Ureter (tissue), 1 donor: ENCODE measurements around the gene ABLIM2. TPM values are rescaled to one million over a fixed set of nuclear protein-coding genes. Genes with fewer than 3 reads are reported as not detected.

ENCODE experiments used
- DNase-seq: peaks from one replicate; pipeline ENCODE4 v3.0.0-alpha.2; 2020; ENCODE audit warnings: low spot score
- total RNA-seq: library from RNA; stranded (reverse); gene quantifications from one replicate; pipeline ENCODE4 v1.2.4, GENCODE V29; 2023
- donor health status: DM: yes; HTN: yes; CAD: no.

Gene ABLIM2
- total RNA-seq, 1 donor from 2014 or later: 8.5 TPM

DNA sequence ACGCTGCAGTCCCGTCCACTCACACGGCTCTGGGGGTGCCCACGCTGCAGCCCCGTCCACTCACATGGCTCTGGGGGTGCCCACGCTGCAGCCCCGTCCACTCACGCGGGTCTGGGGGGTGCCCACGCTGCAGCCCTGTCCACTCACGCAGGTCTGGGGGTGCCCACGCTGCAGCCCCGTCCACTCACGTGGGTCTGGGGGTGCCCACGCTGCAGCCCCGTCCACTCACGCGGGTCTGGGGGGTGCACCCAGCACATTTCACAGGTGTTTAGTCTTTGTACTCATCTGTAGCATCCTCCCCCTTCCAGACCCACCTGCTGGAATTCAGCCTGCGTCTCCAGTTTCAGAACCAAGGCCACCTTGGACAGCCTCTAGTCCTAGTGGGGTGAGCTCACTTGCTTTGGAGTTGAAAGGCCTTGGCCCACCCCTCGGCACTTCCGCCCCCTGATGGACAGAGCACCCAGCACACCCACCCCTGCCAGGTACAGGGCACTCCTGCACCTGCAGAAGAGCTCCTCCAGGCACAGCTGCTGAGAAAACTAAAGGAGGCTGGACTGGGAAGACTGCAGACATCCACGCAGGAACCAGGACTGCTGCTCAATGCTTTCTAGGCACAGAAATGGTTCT is 73.0 kb downstream of the ABLIM2 start:
- DNase-seq: no peak

- DNase-seq: no peak
These were observed 73.7 kb downstream of the ABLIM2 start for GRCh38 chr4:8084712-8085490.

DNA sequence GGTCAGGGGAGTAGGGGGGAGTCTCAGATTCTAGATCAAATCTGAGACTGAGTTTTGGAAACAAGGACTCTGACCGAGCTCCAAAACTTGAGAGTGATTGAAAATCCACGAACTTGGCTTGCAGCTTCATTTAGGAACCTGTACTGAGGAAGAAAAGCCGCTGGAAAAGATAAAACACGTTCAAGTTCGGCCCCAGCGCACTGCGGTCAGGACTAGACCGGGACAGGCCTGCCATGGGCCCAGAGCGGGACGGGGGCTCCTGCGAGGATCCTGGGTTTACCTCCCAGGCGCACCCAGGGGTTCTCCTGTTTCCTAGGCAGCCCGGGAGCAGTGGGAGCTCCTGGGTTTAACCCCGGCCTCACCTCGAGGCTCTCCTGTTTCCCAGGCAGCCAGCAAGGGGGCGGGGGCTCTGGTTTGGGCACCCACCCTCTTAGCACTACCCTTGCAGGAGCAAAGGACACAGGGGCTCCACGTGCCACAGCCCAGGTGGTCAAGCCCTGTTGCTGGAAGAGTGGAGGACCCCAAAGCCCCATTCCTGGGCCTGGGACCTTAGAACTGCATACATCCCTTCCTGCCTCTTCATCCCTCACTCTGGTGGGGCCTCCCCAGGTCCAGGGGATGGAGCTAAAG is 74.5 kb downstream of the ABLIM2 start:
- no peak for DNase-seq

DNA sequence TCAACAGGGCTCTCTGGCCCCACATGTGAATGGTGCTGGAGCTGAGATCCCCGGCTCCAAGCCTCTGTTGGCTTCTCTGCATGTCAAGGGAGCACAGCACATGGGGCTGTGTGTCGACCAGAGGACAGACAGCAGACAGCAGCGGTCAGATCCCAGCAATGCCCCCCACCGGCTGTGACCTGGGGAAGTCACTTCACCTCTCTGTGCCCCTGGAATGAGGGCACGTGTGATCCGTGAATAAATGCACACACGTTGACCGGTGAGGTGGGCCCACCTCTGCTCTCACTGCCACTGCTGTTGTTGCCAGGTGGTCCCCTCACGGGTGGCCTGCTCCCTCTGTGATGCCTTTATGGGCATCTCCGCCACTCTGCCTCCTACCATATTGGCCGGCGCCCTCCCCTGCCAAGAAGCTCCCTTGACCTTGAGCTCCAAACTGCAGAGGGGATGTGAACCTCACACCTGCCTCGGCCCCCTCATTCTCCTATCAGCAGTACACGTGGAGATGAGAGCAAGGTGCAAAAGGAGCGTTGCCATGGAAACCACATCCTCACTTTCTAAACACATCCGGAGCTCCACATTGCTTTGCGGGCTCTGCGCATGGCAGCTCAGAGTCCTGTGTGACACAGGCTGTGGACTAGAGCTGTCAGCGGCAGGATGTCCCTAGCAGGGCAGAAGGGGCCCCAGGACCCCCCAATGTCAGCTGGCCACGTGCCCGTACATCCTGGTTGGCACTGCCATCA is 75.4 kb downstream of the ABLIM2 start:
- no peak for DNase-seq

DNA sequence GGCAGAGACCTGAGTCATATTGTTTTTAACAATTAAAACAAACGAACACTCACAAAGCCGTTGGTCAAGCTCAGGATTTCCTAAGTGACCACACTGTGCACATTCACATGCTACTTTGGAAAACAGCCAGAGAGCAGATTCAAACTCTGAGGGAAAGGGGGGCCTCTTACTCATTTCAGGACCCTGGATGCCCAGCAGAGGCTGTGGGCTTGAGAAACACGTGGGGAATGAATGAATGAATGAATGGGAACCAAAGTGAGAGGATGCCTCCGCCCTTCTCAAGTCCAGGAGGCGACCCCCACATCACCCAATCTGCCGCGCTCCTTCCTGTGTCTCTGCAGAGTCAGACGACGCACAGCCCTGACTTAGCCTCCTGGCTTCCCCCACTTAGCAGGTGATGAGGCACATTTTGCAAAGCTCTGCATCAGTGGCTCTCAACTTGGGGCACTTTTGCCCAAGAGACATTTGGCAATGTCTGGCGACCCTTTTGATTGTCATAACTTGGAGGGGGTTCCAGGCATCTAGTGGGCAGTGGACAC is 76.0 kb downstream of the ABLIM2 start:
- no peak for DNase-seq

DNA sequence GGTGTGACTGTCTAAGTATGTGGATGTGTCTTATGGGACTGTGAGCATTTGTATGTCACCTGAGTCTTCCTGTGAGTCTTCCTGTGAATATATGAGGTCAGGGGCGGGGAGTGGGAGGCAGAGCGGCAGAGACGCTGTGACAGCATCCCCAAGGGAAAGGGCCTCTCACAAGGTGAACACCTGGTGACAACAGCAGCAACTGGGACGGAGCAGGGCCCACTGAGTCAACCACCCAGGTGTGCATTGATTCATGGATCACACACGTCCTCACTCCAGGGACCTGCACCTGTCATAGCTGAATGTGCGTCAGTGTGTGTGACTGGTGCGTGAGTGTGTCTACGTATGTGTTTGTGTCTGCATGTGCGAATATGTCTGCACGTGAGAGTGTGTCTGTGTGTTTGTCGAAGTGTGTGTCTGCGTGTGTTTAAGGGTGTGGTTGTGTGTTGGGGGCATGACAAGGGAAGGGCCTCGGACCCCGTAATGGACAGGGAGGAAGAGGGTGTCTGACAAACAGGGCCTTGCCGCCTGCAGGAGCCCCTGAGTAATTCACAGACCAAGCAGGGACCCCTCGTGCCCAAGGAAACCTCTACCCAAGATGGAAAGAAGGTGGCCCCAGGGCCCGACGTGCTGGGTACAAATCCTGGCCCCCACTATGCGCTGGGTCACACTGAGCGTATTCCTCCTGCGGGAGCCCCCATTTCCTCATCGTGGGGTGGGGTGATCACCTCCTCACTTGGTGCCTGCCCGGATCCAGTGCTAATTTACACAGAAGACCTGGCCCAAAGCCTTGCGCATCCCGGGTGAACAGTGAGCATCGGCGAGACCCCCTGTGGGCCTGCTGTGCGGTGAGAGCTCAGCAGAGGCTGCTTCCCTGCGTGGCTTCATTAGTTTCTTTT is 76.7 kb downstream of the ABLIM2 start:
- DNase-seq: no peak

DNA sequence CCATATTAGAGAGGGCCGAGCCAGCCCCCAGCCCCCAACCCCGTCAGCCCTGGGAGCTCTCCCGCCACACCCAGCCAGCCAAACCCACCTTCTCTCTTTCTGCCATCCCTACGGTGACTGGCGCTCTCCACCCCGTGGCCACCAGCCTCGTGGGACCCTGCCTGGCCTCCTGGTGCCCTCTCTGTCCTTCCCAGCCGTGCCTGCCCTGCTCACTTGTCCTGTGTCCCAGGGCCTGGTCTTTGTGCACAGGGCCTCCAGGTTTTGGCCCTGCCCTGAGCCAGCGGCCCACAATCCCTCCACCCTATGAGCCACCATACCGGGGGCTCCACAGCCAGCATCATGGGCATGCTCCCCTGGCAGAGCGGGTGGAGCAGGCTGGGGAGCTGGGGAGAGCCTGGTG is 77.4 kb downstream of the ABLIM2 start:
- DNase-seq: no peak

DNA sequence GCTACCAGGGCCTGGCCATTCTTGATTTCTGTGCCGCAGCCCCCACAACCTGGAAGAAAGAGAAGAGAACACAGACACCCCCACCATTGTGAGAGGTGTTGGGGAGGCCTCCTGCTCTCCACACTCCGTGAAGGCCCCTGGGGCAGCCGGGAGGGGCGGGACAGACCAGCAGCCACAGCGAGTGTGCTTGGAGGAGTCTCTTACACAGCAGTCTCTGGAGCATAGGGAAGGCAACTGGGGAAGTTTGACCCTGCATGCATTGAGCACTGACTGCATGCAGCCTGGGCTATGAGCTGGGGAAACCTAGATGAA is 77.9 kb downstream of the ABLIM2 start:
- no peak for DNase-seq

GRCh38 chr4:8079916-8080753 is 78.5 kb downstream of the ABLIM2 start:
- DNase-seq: no peak

DNA sequence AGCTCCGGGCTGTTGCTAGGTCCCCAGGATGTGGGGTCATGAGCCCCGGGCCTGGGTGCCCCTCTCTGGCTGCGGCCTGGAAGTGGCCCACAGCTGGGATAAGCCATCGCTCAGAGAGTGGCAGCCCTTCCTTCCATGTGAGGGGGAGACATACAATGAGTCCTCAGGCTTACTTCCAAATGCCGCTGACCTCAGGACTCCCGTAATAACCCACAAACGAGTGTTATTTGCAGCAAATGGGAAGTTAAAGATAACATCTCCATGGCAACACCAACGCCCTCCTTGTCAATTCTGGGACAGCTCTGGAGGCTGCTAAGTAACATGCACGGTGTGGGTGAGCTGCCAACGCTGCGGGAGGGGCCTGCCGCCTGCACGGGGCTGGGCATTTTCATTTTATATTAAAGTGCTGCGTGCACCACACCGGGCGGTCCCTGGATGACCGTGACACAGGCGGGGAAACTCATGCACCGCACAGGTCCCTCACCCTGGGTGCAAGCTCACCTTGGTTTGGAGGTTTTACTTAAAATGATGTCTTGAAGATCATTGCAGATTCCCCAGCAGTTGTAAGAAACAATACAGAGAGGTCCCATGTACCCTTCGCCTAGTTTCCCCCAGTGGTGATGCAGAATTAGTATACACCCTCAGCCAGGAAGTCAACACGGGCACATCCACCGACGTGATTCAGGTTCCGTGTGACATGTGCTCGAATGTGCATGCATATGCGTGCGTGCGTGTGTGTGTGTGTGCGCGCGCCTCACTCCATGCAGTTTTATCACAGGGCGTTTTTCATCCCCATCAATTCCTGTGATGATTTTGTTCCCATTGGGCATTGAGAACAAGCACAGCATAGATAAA is 79.4 kb downstream of the ABLIM2 start:
- DNase-seq: no peak

DNA sequence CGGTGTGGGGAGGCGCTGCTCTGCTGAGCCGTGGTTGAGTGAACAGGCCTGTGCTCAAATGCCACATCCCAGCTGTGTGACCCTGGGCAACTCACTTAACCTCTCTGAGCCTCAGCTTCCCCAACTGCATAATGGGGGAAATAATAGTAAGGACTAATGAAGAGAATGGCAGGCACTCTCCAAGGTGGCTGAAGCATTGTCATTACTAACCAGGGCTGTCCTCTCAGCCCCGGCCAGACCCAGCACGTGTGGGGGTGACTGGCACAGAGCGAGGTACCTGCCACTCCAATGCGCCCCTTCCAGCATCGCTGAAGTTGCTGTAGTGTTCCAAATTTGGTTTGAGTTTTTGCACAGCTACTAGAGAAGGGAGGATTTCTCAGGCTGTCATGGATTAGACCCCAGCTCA is 80.0 kb downstream of the ABLIM2 start:
- DNase-seq: no peak

- DNase-seq: no peak
These were observed 80.5 kb downstream of the ABLIM2 start for GRCh38 chr4:8078109-8078494.

DNA sequence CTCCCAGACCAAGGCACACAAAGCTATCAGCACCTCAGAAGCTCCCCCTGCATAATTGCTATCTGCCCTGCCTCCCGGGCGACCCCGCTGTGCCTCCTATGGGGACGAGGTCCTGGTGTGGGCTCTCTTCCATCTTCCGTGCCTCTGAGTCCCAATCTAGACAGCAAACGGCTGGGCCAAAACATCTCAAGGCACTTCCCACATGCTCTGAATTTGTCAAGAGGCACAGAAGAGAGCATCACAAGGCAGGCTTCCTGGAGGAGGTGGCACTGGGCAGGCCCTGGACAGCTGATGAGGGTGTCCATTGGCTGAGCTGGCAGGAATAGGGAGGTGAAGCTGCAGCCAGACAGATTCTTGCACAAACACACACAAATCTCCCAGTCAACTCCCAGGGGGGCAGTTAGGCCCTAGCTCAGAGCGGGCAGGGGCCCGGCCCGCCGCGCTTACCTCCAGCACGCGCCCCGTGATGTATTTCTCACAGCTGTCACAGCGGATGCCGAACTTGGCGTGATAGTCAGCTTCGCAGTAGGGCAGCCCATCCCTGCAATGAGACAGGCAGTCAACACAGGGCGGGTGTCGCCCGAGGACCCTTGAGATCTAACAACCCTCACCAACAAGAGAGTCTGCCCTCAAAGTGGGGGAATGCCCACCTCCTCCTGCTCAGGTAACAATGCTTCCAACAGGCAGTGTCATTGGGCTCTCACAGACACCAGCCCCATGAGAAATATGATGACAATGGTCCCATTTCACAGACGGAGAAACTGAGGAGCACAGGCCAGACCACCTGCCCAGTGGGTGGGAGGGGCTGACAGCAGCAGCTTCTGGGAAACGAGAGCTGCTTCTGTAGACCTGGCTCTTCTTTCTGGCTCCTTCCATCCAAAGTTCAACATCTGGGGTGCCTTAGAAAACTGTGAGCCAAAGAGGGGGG is 81.2 kb downstream of the ABLIM2 start:
- DNase-seq: no peak

- DNase-seq: no peak
These were observed 82.6 kb downstream of the ABLIM2 start for GRCh38 chr4:8076023-8076422.

- DNase-seq: no peak
These were observed 85.3 kb downstream of the ABLIM2 start for GRCh38 chr4:8073206-8073863.

GRCh38 chr4:8072235-8072968 is 86.2 kb downstream of the ABLIM2 start:
- DNase-seq: no peak

GRCh38 chr4:8071766-8072165 is 86.8 kb downstream of the ABLIM2 start:
- no peak for DNase-seq
